Omental fat pad (tissue), 4 donors: Measurements from ENCODE around the gene EPB41L4B. TPM values are rescaled to one million over a fixed set of nuclear protein-coding genes. Genes with fewer than 3 reads are reported as not detected.

ENCODE experiments used
- ATAC-seq: fragments of 150-250 bp; one replicate; pipeline ENCODE4 v1.9.1; 2016; ENCODE audit warnings: mild to moderate bottlenecking, moderate library complexity; ENCODE audit not compliant: low FRiP score
- DNase-seq: peaks from one replicate; pipeline ENCODE4 v3.0.0-alpha.2; 2019; ENCODE audit warnings: low spot score
- CTCF ChIP-seq, 3 donors: fragments of 450-650 bp; IDR thresholded peaks; one replicate each; pipeline ENCODE4 v1.5.1; 2016 to 2017; ENCODE audit warnings: antibody characterized with exemption in 3 of 3, mild to moderate bottlenecking in 3 of 3, moderate library complexity in 2 of 3
- total RNA-seq, 4 donors: library from RNA; depleted of rRNA; stranded (reverse); fragments of >200 nt; gene quantifications; one replicate each; pipeline ENCODE4 v1.1.0, GENCODE V29; 2016

The EPB41L4B gene
- total RNA-seq, 4 donors from 2014 or later, result 6.3 to 47.7 (median 33.6) TPM

- DNase-seq (no peak), ATAC-seq (no peak)
- no peak for TF ChIP-seq CTCF (IDR thresholded peaks at IDR 0.05)
Observed at GRCh38 chr9:109193974-109194556, 126.8 kb downstream of the EPB41L4B start.

- TF ChIP-seq CTCF (IDR thresholded peaks at IDR 0.05), result no peak
- DNase-seq, result no peak
- ATAC-seq, result no peak
Observed at GRCh38 chr9:109192732-109193361, 128.0 kb downstream of the EPB41L4B start.

GRCh38 chr9:109191746-109192145, 129.1 kb downstream of the EPB41L4B start:
- no peak for DNase-seq
- TF ChIP-seq CTCF (IDR thresholded peaks at IDR 0.05), result no peak
- ATAC-seq, result no peak

- no peak for TF ChIP-seq CTCF (IDR thresholded peaks at IDR 0.05)
- DNase-seq (no peak), ATAC-seq (no peak)
Observed at GRCh38 chr9:109190151-109190550, 130.7 kb downstream of the EPB41L4B start.

GRCh38 chr9:109186857-109187520, 133.9 kb downstream of the EPB41L4B start:
- ATAC-seq, result no peak

GRCh38 chr9:109182940-109183798, 137.7 kb downstream of the EPB41L4B start:
- no peak for DNase-seq
- no peak for TF ChIP-seq CTCF (IDR thresholded peaks at IDR 0.05)
- no peak for ATAC-seq

More at GRCh38 chr9:109186857-109187520, 133.9 kb downstream of the EPB41L4B start:
- no peak for DNase-seq
- no peak for TF ChIP-seq CTCF (IDR thresholded peaks at IDR 0.05)
